Amniotic epithelial cell (primary cell): Measurements from ENCODE around the gene SPATA3.

Experiments
- DNase-seq: peaks from one replicate; pipeline ENCODE4 v3.0.0-alpha.2; 2010; ENCODE audit warnings: low read depth

SPATA3 gene

DNA sequence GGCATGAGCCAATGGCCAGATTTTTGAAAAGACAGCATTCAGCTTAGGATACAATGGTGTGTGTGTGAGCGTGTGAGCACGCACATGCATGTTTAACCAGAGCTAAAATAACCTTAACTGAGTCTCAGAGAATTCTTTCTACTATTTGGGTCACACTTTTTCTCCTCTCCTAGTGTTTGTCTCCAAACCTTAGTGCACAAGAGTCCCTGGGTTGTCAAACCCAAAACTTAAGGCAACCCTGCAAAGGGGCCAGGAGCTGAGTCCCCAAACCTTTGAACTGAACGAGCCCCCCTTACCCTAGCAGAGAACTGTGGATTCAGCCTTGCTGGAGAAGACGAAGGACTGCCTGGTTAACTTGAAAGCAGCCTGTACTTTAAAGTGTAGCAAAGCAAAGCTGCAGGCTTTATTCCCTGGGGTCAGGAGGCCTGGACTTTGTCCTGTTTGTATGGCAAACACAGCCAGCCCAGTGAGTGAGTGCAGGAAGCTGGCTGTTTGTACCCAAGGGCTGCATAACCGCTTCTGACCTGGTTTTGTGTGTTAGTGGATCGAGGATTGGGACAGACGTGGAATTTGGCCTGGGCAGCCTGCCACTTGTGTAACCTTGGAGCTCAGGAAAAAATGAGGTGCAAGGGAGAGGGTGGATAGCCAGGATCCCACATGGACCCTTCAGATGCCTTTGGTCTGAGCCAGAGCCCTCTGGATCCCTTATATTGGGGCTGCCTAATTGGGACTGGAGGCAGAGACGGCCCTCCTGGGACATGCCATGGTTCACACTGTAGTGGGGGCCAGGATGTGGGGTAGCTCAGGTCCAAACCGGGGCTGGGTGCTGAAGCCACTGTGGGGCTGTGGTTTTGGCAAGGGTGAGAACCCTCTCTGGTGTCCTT lies 54.3 kb downstream of the SPATA3 start:
- DNase-seq: peak; percentile 40

DNA sequence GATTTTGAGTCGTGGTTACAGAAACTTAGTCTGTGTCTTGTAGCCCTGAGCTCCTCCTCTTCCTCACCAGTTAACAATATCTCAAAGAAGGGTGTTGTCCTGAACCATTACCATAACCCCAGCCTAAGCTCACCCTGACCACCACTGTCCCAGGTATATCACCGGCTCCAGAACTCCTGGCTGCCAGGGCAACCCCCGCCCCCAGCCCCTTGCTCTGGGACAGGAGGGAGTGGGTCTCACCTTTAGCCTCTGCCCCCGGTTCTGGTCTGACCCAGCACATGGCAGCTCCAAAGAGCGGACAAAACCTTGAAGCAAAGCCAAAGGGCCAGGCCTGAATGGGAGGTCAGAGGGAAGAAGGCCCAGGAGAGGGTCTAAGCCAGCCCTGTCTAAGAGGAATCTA lies 55.2 kb downstream of the SPATA3 start:
- no peak for DNase-seq

GRCh38 chr2:231052494-231053451 lies 56.9 kb downstream of the SPATA3 start:
- peak; percentile 64 for DNase-seq

DNA sequence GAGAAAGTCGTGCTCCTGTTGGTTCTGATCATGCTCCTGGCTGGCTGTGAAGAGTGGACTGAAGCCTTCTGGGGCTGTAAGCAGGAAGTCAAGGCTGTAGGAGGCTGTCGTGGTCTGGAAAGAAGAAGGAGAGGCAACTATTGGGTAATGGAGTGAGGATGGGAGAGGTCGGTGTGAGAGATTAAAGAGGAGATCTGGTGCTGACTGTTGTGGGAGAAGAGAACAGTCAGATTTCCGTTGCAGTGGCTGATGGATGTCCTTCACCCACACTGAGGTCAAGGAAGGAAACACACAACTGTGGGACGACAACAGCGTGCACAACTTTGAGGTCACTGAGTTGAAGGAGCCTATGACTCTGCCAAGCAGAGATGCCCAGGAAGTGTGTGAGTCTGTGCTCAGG lies 57.9 kb downstream of the SPATA3 start:
- DNase-seq: peak; percentile 20

DNA sequence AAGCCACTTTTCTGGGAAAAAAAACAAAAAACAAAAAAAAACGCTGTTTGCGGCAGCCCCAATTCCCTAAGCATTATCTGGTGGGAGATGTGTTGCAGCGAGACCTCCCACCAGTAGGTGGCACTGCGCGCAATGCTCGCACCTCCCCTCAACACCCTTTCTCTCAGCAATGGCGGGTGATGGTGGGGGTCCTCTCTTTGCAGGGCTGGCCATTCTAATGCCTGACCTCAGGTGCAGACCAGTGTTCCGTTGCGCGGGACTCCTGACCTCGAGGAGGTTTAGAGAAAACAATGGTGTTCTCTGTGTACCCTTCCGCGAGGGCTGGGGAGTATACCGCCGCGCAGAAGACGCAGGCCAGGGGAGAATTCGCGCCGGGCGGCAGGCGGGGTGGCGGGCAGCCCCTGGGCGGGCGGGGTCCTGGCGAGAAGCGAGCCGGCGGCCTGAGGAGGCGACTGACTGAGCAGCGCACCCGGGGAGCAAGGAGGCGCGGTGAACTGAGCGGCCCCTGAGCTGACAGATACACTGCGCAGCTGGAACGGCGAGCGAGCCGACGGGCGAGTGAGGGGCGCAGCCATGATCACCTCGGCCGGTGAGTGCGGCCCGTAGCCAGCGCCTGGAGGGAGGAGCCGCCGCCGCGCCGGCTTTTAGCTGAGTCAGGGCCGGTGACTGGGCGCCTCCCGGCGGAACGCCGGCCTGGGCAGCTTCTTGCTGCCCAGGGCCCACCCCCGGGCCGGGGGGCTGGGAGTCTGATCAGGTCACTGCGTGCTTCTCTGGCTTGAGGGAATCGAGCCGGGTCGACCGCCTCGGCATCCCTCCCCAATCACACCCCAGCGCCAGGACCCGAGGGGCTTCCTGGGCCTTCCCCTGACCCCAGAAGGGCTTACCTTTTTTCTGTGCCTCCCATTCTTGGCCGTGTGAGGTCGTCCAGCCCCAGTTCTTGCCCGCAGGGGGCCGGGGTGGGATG lies 60.8 kb downstream of the SPATA3 start, which contains the start of gene PSMD1:
Gene PSMD1 (plus strand): TSS at position 415 of the 964 bp plus-strand sequence. CDS start 159 bp downstream, at position 574.
- peak; percentile 88 for DNase-seq

GRCh38 chr2:231057590-231057989 lies 61.7 kb downstream of the SPATA3 start:
- DNase-seq: peak; percentile 32
